EH (cell line): Measurements from ENCODE around the gene LEFTY1.
"Not testable (repeated sequence)": the region's sequence is repeated elsewhere in the genome, so short reads cannot be mapped to it uniquely, and the experiment has no call there.

Source experiments
- DNase-seq: peaks from one replicate; pipeline ENCODE4 v3.0.0-alpha.2; 2015; ENCODE audit warnings: low read depth

The LEFTY1 gene

GRCh38 chr1:225887554-225888288, 1.2 kb downstream of the LEFTY1 start:
- DNase-seq = not testable (repeated sequence)

- DNase-seq = no peak
Measured at GRCh38 chr1:225887030-225887314, 2.0 kb downstream of the LEFTY1 start.

- DNase-seq = peak; percentile 18
Measured at GRCh38 chr1:225886159-225887029, 2.6 kb downstream of the LEFTY1 start.

- DNase-seq = no peak
Measured at GRCh38 chr1:225885336-225885735, 3.6 kb downstream of the LEFTY1 start.

GRCh38 chr1:225883616-225884265, 5.2 kb downstream of the LEFTY1 start:
- no peak for DNase-seq

GRCh38 chr1:225882694-225883615, 6.0 kb downstream of the LEFTY1 start:
- peak; percentile 64 for DNase-seq

- peak; percentile 88 for DNase-seq
Measured at GRCh38 chr1:225881959-225882693, 6.8 kb downstream of the LEFTY1 start, which contains the start of gene TMEM63A. TMEM63A (minus strand) TSS chr1:225882380; CDS start chr1:225877580, 4,800 bp downstream.

- DNase-seq = peak; percentile 80
Measured at GRCh38 chr1:225881081-225881958, 7.6 kb downstream of the LEFTY1 start.

GRCh38 chr1:225880636-225881035, 8.3 kb downstream of the LEFTY1 start:
- DNase-seq = no peak

- DNase-seq = no peak
Measured at GRCh38 chr1:225880222-225880588, 8.7 kb downstream of the LEFTY1 start.

- no peak for DNase-seq
Measured at GRCh38 chr1:225879521-225880221, 9.3 kb downstream of the LEFTY1 start.

- no peak for DNase-seq
Measured at GRCh38 chr1:225878282-225878681, 10.7 kb downstream of the LEFTY1 start.

GRCh38 chr1:225877580-225877979, 11.4 kb downstream of the LEFTY1 start:
- DNase-seq = peak; percentile 69

- no peak for DNase-seq
Measured at GRCh38 chr1:225876900-225877510, 11.9 kb downstream of the LEFTY1 start.

- DNase-seq = no peak
Measured at GRCh38 chr1:225875044-225875815, 13.7 kb downstream of the LEFTY1 start.

- no peak for DNase-seq
Measured at GRCh38 chr1:225874431-225874830, 14.5 kb downstream of the LEFTY1 start.

GRCh38 chr1:225873281-225873850, 15.6 kb downstream of the LEFTY1 start:
- no peak for DNase-seq

- DNase-seq = no peak
Measured at GRCh38 chr1:225872075-225872430, 16.9 kb downstream of the LEFTY1 start.
